OCI-LY1 (cell line): ENCODE data around the gene IQSEC3.

Source experiments
- H2AFZ ChIP-seq: fragments of 200-600 bp; sonication (generic), shearing (Covaris generic); 2 replicates; pipeline ENCODE4 v1.6.0; 2014; ENCODE audit warnings: antibody characterized with exemption, mild to moderate bottlenecking, low read length
- H3F3A ChIP-seq: fragments of 200-600 bp; sonication (generic), shearing (Covaris generic); 2 replicates; pipeline ENCODE4 v1.6.0; 2014; ENCODE audit warnings: mild to moderate bottlenecking, antibody characterized with exemption, low read length, moderate library complexity; ENCODE audit not compliant: insufficient read depth
- H3K27ac ChIP-seq: fragments of 200-600 bp; sonication (generic); 2 replicates; pipeline ENCODE4 v1.5.1; 2014; ENCODE audit warnings: low read length, mixed run types, mild to moderate bottlenecking, low read depth; ENCODE audit not compliant: poor library complexity, severe bottlenecking
- H3K27me3 ChIP-seq: fragments of 200-600 bp; sonication (generic); 2 replicates; pipeline ENCODE4 v1.6.0; 2014; ENCODE audit warnings: antibody characterized with exemption, mild to moderate bottlenecking, low read length, moderate library complexity; ENCODE audit not compliant: insufficient read depth
- H3K36me3 ChIP-seq: fragments of 200-600 bp; sonication (generic); 2 replicates; pipeline ENCODE4 v1.6.1; 2014; ENCODE audit warnings: mild to moderate bottlenecking, antibody characterized with exemption, low read length, moderate library complexity, mixed read lengths; ENCODE audit not compliant: insufficient read depth
- H3K4me1 ChIP-seq: fragments of 200-600 bp; sonication (generic); 2 replicates; pipeline ENCODE4 v1.5.1; 2014; ENCODE audit warnings: mild to moderate bottlenecking, low read length, moderate library complexity; ENCODE audit not compliant: insufficient read depth, severe bottlenecking
- H3K4me2 ChIP-seq: fragments of 200-600 bp; sonication (generic), shearing (Covaris generic); 2 replicates; pipeline ENCODE4 v1.6.1; 2014; ENCODE audit warnings: low read length
- H3K4me3 ChIP-seq: fragments of 200-600 bp; sonication (generic); 2 replicates; pipeline ENCODE4 v1.5.1; 2014; ENCODE audit warnings: low read length, low read depth, mild to moderate bottlenecking, mixed read lengths; ENCODE audit not compliant: poor library complexity, severe bottlenecking
- H3K79me2 ChIP-seq: fragments of 200-600 bp; shearing (Covaris generic); 2 replicates; pipeline ENCODE4 v1.6.1; 2016; ENCODE audit warnings: mixed run types, low read length, mixed read lengths; ENCODE audit not compliant: insufficient read depth
- H3K9ac ChIP-seq: fragments of 200-600 bp; sonication (generic), shearing (Covaris generic); 2 replicates; pipeline ENCODE4 v1.6.1; 2014; ENCODE audit warnings: mild to moderate bottlenecking, low read length, mixed read lengths
- H3K9me2 ChIP-seq: fragments of 200-600 bp; sonication (generic), shearing (Covaris generic); 2 replicates; pipeline ENCODE4 v1.6.1; 2014; ENCODE audit warnings: low read depth, mild to moderate bottlenecking, low read length, mixed read lengths
- H3K9me3 ChIP-seq: fragments of 200-600 bp; shearing (Covaris generic); 2 replicates; pipeline ENCODE4 v1.6.1; 2014; ENCODE audit warnings: low read length, mixed read lengths
- H4K20me1 ChIP-seq: fragments of 200-600 bp; sonication (generic), shearing (Covaris generic); 2 replicates; pipeline ENCODE4 v1.6.0; 2016; ENCODE audit warnings: mild to moderate bottlenecking, low read length; ENCODE audit not compliant: insufficient read depth
- CTCF ChIP-seq: fragments of 200-600 bp; sonication (generic), shearing (Covaris generic); IDR thresholded peaks from 2 replicates; pipeline ENCODE4 v1.5.1; 2017; ENCODE audit warnings: mild to moderate bottlenecking, antibody characterized with exemption, low read length, moderate library complexity, mixed read lengths
- EZH2 ChIP-seq: fragments of 200-600 bp; sonication (generic), shearing (Covaris generic); IDR thresholded peaks from 2 replicates; pipeline ENCODE4 v1.8.0; 2017; ENCODE audit warnings: borderline replicate concordance, mixed run types, mild to moderate bottlenecking, antibody characterized with exemption, low read length, moderate library complexity, mixed read lengths

IQSEC3 gene

GRCh38 chr12:84056-84455 is 17.5 kb downstream of the IQSEC3 start:
- Histone ChIP-seq H3K4me3 (no peak overlapping the region), H3F3A (no peaks in the 10 kb centered on the region), H3K36me3 (no peaks in the 10 kb centered on the region), H3K9me3 (no peaks in the 10 kb centered on the region), H3K27me3 (peaks cover 10% of the 10 kb centered on the region; the same call in 1 of the 2 replicates), H3K4me1 (no peaks in the 10 kb centered on the region), H3K4me2 (no peak overlapping the region), H3K79me2 (no peaks in the 10 kb centered on the region), H3K27ac (no peak overlapping the region), H4K20me1 (no peaks in the 10 kb centered on the region), H3K9me2 (no peaks in the 10 kb centered on the region), H2AFZ (no peak overlapping the region), H3K9ac (no peak overlapping the region)
- no peak for TF ChIP-seq EZH2
- TF ChIP-seq CTCF: no peak

- no peak overlapping the region for H3K4me2 ChIP-seq
- no peaks in the 10 kb centered on the region for H3K4me1 ChIP-seq
- no peak overlapping the region for H3K9ac ChIP-seq
- H4K20me1 ChIP-seq: no peaks in the 10 kb centered on the region
- H3K36me3 ChIP-seq: no peaks in the 10 kb centered on the region
- no peak overlapping the region for H2AFZ ChIP-seq
- H3K27me3 ChIP-seq: peaks cover 6% of the 10 kb centered on the region; the same call in 1 of the 2 replicates
- H3K79me2 ChIP-seq: no peaks in the 10 kb centered on the region
- no peaks in the 10 kb centered on the region for H3F3A ChIP-seq
- no peak overlapping the region for H3K4me3 ChIP-seq
- no peak overlapping the region for H3K27ac ChIP-seq
- TF ChIP-seq EZH2 (no peak), CTCF (no peak)
- H3K9me3 ChIP-seq: peaks cover 6% of the 10 kb centered on the region; the same call in 1 of the 2 replicates
- no peaks in the 10 kb centered on the region for H3K9me2 ChIP-seq
Measured at GRCh38 chr12:85191-85666, 18.7 kb downstream of the IQSEC3 start.

- H4K20me1 ChIP-seq: no peaks in the 10 kb centered on the region
- no peak overlapping the region for H3K9ac ChIP-seq
- H3F3A ChIP-seq: no peaks in the 10 kb centered on the region
- H3K79me2 ChIP-seq: no peaks in the 10 kb centered on the region
- no peaks in the 10 kb centered on the region for H3K36me3 ChIP-seq
- no peak overlapping the region for H3K4me3 ChIP-seq
- no peak overlapping the region for H3K27ac ChIP-seq
- H2AFZ ChIP-seq: no peak overlapping the region
- H3K4me1 ChIP-seq: no peaks in the 10 kb centered on the region
- no peaks in the 10 kb centered on the region; the same call in 1 of the 2 replicates for H3K27me3 ChIP-seq
- H3K9me2 ChIP-seq: no peaks in the 10 kb centered on the region
- H3K4me2 ChIP-seq: no peak overlapping the region
- H3K9me3 ChIP-seq: peaks cover 6% of the 10 kb centered on the region; the same call in 1 of the 2 replicates
- TF ChIP-seq CTCF (no peak), EZH2 (no peak)
Measured at GRCh38 chr12:87315-87714, 20.7 kb downstream of the IQSEC3 start.
